Medulla oblongata (tissue), 1 donor: ENCODE data around the gene ITGB3.
"Not testable (repeated sequence)": the region's sequence is repeated elsewhere in the genome, so short reads cannot be mapped to it uniquely, and the experiment has no call there.

Experiments used
- DNase-seq: peaks from one replicate; pipeline ENCODE4 v3.0.0-alpha.2; 2015; ENCODE audit errors: extremely low spot score

Gene ITGB3

DNA sequence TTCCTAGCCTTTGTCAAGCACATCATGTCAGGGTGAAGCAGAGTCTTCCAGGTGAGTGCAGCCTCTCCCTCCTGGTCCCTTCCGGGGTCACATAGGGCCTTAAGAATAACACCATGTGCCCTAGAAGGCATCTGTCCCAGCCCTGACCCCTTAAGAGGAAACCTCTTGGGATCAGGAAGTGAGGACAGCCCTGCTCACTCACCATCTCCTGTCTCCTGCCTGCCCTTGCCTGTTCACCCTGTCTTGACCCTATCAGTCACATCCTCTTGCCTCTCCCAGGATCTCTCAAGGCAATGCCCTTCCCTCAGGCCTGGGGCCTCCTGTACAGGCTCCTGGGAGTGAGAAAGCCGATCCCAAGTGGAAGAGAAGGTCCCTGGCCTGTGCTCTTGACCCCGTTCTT is 30.6 kb upstream of the ITGB3 start:
- DNase-seq, result no peak

DNA sequence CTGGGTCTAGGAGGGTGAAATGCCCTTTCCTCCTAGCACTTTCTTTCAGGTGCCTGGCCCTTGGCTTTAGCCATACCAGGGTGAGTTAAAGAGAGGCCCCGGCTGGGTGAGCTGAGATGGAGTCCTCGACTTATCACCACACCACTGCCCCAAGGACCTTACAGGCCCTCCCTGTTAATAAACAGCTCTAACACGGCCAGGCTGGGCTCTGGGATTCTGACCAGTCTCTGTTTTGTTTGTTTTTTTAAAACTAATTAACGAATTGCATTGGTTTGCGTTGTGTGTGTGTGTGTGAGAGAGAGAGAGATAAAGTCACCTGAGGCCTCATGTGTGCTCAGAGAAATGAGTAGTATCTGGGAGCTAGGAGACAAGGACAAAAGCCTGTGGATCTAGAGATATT is 30.2 kb upstream of the ITGB3 start:
- no peak for DNase-seq

DNA sequence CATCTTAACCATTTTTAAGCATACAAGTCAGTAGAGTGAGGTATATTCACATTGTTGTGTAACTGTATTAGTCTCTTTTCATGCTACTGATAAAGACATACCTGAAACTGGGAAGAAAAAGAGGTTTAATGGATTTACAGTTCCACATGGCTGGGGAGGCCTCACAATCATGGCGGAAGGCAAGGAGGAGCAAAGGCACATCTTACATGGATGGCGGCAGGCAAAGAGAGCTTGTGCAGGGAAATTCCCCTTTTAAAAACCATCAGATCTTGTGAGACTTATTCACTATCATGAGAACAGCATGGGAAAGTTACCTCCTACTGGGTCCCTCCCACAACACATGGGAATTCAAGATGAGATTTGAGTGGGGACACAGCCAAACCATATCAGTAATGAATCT is 29.6 kb upstream of the ITGB3 start:
- not testable (repeated sequence) for DNase-seq

DNA sequence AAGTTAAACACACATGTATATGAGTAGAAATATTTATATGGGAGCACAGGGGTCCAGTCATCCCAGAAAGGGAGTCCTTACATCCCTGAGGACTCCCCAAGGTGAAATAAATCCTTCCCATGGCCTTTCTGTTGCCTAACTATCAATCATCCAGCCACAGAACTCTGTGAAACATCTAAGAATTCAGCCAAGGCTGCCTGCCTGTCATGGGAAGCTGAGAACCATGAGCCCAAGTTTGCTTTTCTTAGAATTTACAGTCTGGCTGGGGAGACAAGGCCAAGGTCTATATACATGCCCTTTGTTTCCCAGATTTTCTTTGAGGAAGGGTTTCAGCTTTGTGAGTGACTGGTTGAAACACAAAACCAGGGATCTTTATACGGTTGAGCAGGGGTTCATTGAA is 28.7 kb upstream of the ITGB3 start:
- DNase-seq, result no peak

DNA sequence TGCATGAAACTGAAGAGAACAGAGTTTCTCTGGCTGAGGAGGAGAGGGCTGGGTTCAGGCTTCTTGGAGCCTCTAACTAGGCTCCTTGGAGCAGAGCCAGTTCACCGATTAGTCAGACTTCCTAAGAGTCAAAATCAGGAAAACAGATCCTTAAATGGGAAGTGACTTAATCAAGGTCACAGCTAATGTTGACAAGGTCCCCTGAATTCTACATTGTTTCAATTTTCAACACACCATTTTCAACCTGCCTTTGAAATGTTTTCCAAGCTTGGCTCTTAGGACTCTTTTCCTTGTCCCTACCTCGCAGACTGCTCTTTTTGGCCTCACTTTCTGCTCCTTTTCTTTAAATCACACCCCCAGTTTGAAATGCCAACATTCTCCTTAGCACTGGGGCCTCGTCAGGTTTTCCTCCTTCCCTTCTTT is 28.2 kb upstream of the ITGB3 start:
- DNase-seq, result peak; percentile 71

DNA sequence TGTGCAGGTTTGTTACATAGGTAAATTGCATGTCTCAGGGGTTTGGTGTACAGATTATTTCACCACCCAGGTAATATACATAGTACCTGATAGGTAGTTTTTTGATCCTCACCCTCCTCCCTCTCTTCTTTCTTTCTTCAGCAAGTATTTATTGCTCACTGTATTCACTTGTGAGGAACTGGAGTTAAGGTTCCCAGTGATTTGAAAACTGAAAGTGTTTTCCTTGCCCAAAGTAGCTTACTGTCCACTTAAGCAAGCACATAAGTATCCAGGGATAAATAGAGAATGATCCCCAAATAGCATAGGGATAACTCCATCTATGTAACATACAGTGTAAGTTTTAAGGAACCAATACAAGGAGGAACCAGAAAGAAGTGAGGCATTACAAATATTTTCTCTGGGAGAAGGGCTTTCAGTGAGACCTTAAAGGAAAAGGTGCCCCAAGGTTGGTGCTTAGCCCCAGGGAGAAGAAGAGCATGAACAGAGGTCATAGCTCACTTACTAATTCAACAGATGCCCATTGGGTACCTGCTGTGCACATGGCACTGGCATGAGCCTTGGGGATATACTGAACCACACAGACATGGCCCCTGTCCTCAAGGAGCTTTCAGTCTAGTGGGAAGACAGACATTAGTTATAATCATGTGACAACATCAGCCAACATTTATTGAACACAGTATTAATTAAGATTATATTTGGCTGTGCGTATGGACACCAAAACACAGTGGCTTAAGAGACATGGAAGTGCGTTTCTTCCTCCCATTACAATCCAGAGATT is 27.5 kb upstream of the ITGB3 start:
- DNase-seq, result no peak

DNA sequence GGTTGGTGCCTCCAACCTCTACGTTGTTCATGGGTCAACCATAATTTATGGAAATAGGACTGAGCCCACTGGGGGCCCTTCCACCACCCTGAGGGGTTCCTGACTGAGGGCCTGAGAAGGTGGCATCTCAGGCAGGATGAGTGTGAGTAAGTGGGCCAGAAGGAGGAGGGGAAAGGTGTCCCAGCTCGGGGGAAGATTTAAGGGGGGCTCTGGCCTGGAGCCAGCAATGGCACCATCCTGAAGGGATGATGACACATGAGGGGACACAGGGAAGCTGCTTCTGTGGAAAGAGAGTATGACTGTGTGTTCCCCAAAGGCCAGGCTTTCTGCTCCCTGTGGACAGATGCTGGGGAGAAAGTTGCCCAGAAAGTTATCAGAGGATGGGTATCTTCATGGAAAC is 25.8 kb upstream of the ITGB3 start:
- DNase-seq, result no peak

DNA sequence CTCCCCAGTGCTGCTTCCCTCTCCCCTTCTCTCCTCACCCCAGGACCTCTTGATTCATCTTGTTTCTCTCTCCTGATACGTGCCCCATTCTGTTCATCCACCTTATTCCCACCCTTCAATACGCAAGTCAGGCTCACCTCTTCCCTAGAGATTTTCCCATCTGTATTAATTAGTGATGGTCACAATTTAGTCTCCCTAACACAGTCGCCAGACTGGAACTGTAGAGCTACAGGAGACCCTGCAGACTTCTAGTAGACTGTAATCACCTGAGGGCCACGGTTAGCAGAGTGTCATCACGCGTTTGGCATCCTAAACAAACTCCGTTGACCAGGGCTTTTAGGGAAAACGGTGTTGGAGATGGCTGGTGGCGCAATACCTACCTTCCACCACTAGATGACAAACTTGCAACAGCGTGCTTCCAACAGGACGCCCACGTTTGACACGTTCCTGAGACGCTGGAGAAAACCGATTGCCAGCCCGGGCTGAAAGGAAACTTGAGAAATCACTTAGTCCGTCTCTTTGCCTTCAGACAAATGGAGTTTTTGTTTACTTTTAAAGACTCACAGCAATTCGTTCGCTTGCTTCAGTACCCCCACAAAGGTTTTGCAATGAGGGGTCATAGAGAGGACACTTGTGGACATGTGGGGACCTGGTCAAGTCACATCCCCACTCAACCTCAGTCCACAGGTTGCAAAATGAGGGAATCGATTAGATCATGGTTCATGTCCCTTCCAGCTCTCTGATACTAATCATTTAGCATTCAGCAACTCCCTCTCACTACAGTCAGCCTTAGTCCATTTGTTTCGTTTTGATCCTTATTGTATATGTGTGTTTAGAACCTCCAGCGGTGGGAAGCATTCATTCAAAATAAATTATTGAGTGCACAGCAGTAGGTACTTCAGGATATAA is 23.8 kb upstream of the ITGB3 start:
- peak; percentile 93 for DNase-seq

DNA sequence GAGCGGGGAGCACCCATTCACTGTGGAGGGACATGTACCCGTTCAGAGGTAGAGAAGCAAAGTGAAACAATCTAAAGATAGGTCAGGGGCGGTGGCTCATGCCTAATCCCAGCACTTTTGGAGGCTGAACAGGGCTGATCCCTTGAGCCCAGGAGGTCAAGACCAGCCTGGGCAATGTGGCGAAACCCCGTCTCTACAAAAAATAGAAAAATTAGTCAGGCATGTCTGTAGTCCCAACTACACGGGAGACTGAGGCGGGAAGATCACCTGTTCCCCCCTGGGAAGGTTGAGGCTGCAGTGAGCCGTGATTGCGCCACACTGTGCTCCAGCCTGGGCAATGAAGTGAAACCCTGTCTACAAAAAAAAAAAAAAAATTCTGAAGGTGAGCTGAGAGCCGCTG is 22.8 kb upstream of the ITGB3 start:
- no peak for DNase-seq

DNA sequence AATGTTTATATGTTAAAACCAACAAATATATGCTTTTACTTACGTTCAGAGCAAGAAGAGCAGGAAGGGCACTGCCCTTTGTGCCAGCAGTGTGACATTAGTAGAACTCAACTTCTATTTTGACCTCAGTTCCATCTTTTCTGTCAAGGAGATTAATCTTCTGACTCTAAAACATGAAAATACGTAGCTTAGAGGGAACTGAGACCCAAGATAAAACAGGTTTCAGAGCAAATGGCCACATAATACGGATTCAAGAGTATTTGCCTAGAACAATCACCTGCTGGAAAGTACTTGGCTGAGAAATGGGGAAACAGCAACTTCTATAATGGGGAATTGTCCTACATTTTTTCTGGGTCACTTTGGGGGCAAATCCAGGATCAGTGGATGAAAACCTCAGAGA is 22.3 kb upstream of the ITGB3 start:
- no peak for DNase-seq

DNA sequence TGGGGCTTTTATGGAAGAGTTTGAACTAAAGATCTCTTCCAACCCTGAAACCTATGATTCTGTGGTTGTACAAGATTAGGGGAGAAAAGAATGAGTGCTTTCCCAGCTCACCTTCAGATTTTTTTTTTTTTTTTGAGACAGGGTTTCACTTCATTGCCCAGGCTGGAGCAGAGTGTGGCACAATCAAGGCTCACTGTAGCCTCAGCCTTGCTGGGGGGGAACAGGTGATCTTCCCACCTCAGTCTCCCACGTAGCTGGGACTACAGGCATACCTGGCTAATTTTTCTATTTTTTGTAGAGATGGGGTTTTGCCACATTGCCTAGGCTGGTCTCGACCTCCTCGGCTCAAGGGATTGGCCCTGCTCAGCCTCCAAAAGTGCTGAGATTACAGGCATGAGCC is 21.8 kb upstream of the ITGB3 start:
- no peak for DNase-seq

DNA sequence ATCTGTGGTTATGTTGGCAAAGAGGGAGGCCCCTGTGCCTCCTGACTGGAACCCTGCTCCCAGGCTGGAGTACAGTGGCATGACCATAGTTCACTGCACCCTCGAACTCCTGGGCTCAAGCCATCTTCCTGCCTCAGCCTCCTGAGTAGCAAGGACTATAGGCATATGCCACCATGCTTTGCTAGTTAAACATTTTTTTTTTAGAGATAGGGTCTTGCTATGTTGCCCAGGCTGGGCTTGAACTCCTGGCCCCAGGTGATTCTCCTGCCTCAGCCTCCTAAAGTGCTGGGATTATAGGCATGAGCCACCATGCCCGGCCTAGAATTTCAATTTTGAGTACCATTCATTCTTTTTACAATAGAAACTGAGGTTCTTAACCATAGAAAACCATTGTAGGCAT is 21.2 kb upstream of the ITGB3 start:
- DNase-seq, result no peak

DNA sequence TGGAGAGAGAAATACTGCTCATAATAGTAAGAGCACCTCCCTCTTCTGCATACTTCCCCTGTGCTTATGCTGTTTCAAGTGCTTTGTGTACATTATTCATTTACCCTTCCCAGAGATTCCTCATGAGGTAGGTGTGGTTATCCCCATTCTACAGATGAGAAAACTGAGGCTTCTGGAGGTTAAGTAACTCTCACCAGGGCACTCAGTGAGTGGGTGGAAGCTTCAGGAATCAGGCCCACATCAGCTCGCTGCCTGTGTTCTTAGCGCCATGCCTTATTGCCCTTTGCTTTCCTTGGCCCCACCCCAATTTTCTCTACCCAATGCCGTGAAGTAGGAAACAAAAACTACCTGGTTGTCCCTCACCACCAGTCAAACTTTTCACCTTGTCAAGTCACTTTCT is 18.1 kb upstream of the ITGB3 start:
- no peak for DNase-seq

DNA sequence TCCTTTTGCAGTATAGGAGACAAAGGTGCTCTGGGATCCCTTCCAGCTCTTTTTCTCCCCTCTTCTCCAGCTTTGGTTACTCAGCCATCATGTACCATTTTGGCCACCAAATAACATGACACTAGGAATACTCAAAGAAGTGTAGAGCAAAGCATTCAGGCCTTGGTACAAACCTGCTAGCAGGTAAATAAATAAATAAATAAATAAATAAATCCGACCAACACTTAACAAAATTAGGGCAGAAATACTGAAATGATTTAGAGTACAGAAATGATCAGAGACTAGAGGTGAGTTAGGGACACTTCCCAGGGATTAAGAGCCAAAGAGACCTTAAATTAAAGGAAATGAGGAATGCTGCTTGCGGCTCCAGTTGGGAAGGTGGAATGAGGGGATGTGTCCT is 17.7 kb upstream of the ITGB3 start:
- no peak for DNase-seq

DNA sequence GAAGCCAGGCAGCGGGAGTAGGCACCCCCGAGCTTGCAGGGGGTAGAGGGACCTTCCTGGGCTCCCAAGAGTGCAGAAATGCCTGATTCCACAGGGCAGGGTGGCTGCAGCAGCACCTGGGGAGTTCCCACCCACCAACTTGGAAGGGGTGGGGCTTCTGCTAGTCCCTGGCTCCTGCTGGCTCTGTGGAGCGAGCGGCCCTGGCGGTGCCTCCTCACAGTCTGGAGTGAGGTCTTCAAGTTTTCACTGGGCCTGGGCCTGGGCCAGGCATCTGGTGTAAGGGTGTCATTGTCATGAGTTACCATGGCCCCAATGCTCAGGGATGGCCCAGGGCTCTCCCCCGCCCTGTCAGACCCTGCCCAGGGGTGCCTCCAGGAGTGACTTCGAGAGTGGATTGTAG is 15.8 kb upstream of the ITGB3 start:
- DNase-seq, result no peak

DNA sequence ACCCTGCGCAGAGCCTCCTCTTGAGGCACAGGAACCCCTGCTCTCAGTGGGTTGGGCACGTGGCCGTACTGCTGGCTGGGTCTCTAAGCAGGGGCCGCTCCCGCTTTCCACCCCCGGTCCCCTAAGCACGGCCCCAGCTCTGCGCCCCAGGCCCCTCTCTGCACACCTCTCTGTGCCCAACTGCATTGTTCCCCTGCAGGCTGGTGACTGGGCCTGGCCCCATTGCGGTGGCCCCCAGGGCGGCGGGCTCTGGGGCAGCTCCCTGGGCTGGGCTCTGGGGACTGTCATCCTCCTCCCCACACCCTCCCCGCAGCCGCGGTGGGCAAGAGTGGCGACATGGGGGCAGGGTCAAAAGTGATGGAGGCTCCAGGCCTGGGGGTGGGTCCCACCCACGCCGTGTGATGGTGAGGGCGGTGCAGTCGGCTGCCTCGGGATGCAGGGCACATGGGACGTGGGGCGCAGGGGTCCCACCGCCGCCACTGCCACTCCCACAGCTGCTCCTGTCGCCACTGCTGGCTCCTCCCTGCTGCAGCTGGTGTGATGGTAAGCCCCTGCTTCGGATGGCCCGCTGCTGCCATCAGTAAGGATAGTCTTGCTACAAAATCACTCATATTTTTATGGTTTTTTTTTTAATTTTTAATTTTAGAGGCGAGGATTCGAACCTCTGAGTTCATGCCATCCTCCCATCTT is 15.2 kb upstream of the ITGB3 start:
- DNase-seq, result no peak

DNA sequence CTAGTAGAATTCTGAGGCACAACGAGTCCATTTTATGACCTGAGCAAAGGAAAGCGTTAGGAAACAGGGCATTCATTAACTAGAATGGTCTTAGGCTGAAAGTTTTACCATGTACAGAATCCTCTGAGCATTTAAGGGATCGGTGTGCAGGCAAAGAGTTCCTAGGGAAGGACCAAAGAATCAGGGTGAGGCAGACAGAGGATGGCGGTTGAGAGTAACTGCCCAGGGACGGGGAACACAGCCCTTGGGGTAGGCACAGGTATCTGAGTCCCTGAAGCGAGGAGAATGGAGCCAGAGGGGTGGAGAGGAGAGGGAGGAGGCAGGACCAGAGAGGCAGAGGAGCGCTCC is 14.0 kb upstream of the ITGB3 start:
- DNase-seq, result no peak

DNA sequence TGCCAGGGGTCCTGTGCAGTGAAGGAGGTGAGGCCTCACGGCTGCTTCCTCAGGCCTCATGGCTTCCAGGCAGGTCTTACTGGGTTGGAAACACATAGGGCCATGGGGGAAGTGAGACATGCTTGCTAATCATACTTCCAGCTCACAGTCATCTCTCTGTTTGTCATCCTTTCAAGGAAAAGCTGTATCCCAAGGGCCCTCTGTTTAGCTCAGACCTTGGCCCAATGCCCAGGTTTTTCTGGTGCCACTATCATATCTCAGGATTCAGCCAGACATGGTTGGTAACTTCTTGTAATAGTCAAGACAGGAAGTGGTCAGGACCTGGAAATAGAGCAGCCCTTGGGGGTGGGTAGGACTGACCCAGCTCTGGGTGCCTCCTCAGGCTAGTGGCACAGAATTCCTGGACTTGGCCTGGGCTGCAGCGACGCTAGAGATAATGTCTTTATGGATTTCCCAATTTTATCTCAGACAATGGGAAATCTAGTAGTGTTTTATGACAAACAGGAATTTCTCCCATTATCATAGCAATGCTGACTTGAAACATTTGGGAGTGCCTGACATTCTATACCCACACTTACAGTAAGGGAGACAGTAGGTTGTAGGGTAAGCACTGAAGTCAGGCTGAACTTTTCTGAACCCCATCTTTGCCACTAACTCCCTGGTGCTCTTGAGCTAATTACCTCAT is 13.5 kb upstream of the ITGB3 start:
- peak; percentile 85 for DNase-seq

DNA sequence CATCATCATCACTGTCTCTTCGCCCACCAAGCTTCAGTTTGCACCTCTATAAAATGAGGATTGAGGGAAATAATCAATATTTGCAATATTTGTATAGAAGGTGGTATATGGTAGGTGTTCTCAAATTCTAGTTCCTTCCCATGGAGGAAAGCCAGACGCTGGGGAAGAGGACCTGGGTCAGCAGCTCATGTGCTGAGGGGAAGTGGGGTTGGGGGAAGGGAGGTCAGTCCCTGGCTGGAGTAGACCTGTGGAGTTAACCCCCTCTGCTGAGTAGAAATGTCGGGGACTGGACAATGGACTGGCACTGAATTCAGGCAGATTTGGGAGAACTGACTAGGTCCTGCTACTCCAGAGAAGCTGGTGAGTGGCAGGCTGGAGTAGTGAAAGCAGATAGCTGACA is 12.8 kb upstream of the ITGB3 start:
- peak; percentile 47 for DNase-seq

DNA sequence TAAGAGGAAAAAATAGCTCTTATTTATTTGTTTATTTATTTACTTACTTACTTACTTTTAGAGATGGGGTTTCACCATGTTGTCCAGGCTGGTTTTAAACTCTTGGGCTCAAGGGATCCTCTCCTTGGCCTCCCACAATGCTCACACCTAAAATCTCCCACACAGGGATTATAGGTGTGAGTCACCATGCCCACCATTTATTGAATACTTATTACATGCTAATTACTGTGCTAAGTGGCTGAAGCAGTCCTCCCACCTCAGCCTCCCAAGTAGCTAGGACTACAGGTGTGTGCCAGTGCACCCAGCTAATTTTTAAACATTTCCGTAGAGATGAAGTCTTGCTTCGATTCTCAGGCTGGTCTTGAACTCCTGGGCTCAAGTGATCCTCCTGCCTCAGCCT is 11.0 kb upstream of the ITGB3 start:
- no peak for DNase-seq

DNA sequence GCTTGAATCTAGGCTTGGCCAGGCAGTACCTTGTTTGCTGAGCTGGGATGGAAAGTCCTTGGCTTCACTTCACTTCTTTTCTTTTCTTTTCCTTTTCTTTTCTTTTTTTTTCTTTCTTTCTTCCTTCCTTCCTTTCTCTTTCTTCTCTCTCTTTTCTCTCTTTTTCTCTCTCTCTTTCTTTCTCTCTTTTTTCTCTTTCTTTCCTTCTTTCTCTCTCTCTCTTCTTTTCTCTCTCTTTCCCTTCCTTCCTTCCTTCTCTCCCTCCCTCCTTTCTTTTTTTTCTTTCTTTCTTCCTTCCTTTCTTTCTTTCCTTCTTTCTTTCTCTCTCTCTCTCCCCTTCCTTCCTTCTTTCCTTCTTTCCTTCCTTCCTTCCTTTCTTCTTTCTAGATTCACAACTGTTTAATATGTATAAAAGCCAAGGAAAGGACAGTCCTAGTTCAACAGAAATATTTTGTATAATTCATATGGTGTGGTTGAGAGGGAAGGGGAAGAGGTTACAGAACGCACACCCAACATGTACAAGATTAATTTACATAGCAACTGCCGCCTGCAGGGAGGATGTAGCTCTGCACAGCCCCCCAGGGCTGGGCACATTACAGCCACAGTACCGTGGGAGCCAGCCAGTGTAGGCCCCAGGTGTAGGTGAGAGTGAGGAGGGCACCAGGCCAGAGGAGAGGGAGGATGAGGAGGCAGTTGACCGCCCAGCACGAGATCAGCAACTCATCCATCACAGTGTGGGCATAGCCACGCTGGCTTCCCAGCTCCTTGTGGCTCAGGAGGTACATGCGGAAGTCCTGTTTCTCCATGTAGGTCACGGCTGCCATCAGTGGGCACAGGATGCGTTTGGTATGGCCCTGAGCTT is 9.7 kb upstream of the ITGB3 start:
- DNase-seq, result no peak
